Mucosa of descending colon (tissue), 3 donors: ENCODE results near the gene SUPT16H. TPM values are rescaled to one million over a fixed set of nuclear protein-coding genes. Genes with fewer than 3 reads are reported as not detected.
"Not testable (repeated sequence)": the region's sequence is repeated elsewhere in the genome, so short reads cannot be mapped to it uniquely, and the experiment has no call there.

Experiments used
- ATAC-seq: fragments of 200-7000 bp; cut with Tn5 transposase; one replicate; pipeline ENCODE4 v1.9.1; 2020; ENCODE audit warnings: mild to moderate bottlenecking, moderate library complexity
- DNase-seq, 3 donors: peaks; one replicate each; pipeline ENCODE4 v3.0.0-alpha.2; 2020
- H3K36me3 ChIP-seq: fragments of 200-600 bp; one replicate; pipeline ENCODE4 v1.8.0; 2021; ENCODE audit warnings: low read depth, mild to moderate bottlenecking
- H3K4me1 ChIP-seq: fragments of 200-600 bp; one replicate; pipeline ENCODE4 v1.8.0; 2021; ENCODE audit warnings: low read depth, mild to moderate bottlenecking
- H3K4me3 ChIP-seq: fragments of 200-600 bp; one replicate; pipeline ENCODE4 v1.8.0; 2021; ENCODE audit warnings: mild to moderate bottlenecking
- H3K9me3 ChIP-seq: fragments of 200-600 bp; one replicate; pipeline ENCODE4 v1.8.0; 2021; ENCODE audit warnings: mild to moderate bottlenecking
- CTCF ChIP-seq: fragments of 200-600 bp; IDR thresholded peaks from one replicate; pipeline ENCODE4 v1.8.0; 2022; ENCODE audit warnings: antibody characterized with exemption, mild to moderate bottlenecking
- intact Hi-C, 2 donors: fragments of 100-400 bp; cut with DNase I in 1 of 2; cut with micrococcal nuclease in 1 of 2; formaldehyde crosslinking; loops; one replicate each; pipeline versions ENCODE4 v1.11.0 to v1.11.1; 2022; cut with DNase I, micrococcal nuclease
- total RNA-seq, 3 donors: library from RNA; stranded (reverse); fragmentation: NEBNext Ultra II Directional in 2 of 3; extraction: Animal tissue kit (Norgen Biotek cat#: 25700) in 2 of 3; gene quantifications; one replicate each; pipeline versions ENCODE4 v1.2.1 to v1.2.4, GENCODE V29; 2021 to 2023
- donor health status: DM: no; HTN: no; CAD: no; lungs with moderate emphysema.
- donor health status: DM: no; HTN: no; CAD: no.
- donor health status: DM: no; HTN: yes; CAD: no.

Gene SUPT16H
- total RNA-seq, 3 donors from 2014 or later, result 36.5 to 63.3 (median 48.1) TPM

DNA sequence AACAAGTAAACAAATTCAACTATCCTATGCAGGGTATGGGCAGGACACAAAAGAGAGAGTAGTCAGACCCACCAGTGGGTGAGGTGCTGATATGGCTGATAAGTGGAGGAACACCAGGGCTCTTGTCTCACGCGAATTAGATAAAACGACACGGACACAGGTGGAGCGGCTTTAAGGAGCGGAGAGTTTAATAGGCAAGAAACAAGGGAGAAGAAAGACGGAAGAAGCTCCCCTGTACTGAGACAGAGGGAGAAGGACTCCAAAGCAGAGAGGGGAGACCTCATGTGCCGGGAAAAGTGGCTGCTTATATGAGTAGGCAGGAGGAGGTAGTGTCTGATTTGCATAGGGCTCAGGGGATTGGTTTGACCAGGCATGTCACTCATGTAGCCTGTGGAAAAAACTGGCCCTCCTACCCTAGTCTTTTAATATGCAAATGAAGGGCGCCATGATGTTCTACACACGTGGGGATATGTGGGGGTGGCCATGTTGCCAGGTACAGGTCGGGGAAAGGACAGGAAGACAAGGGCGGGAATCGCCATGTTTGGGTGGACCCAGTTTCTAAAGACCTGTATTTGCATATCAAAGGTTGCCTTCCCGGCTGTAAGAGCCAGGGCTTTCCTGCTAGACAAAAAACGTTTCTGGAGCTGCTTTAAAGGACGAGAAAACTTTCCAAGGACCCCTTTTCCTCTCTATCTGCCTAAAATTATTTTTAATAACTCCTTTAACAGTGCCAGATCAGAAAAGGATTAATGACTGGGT, 75.2 kb downstream of the SUPT16H start:
- intact Hi-C loops, result no loop called here

GRCh38 chr14:21308132-21308478, 75.7 kb downstream of the SUPT16H start:
- Histone ChIP-seq H3K4me1 (peaks cover 10% of the 10 kb centered on the region), H3K36me3 (no peaks in the 10 kb centered on the region), H3K9me3 (no peaks in the 10 kb centered on the region), H3K4me3 (no peak overlapping the region)
- intact Hi-C loops, result no loop called here
- no peak for DNase-seq
- no peak for TF ChIP-seq CTCF
- ATAC-seq, result peak; percentile 60

More for the DNA sequence above, 75.2 kb downstream of the SUPT16H start:
- Histone ChIP-seq H3K9me3 (no peaks in the 10 kb centered on the region), H3K4me1 (peaks cover 10% of the 10 kb centered on the region), H3K36me3 (no peaks in the 10 kb centered on the region), H3K4me3 (no peak overlapping the region)
- DNase-seq (peak; percentile 84 to 93 (median 89)), ATAC-seq (peak; percentile 96)
- no peak for TF ChIP-seq CTCF

DNA sequence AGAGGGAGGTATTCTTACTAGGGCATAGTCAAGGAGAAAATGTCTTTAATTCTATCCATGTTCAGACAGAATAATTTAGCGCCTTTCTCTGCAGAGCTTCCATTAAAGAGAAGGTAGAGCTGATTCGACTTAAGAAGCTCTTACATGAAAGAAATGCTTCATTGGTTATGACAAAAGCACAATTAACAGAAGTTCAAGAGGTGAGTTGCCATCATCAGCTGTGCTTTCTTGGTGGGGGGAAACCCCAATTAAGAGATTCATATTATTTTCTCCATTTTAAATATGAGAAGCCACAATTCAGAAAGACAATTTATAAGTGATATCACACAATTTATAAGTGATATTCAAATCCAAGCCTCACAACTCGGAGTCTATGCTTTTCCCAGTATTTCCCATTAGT, 76.2 kb downstream of the SUPT16H start:
- peaks cover 10% of the 10 kb centered on the region for H3K4me1 ChIP-seq
- no peak for TF ChIP-seq CTCF
- H3K36me3 ChIP-seq, result no peaks in the 10 kb centered on the region
- intact Hi-C loops, result no loop called here
- no peak overlapping the region for H3K4me3 ChIP-seq
- H3K9me3 ChIP-seq, result no peaks in the 10 kb centered on the region
- no peak for ATAC-seq
- DNase-seq, result no peak

DNA sequence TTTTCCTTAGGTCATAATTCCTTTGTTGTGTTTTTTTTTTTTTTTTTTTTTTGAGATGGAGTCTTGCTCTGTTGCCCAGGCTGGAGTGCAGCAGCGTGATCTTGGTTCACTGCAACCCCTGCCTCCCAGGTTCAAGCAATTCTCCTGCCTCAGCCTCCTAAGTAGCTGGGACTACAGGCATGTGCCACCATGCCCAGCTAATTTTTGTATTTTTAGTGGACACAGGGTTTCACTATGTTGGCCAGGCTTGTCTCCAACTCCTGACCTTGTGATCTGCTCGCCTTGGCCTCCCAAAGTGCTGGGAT, 81.0 kb downstream of the SUPT16H start:
- H3K4me1 ChIP-seq, H3K4me3 ChIP-seq, intact Hi-C loops, ATAC-seq, DNase-seq, H3K36me3 ChIP-seq, H3K9me3 ChIP-seq: not testable (repeated sequence)

- H3K36me3 ChIP-seq, result no peaks in the 10 kb centered on the region
- DNase-seq, result no peak
- no peak for ATAC-seq
- intact Hi-C loops, result no loop called here
- H3K4me3 ChIP-seq, result no peak overlapping the region
- peaks cover 5% of the 10 kb centered on the region for H3K4me1 ChIP-seq
- no peaks in the 10 kb centered on the region for H3K9me3 ChIP-seq
- no peak for TF ChIP-seq CTCF
Observed at GRCh38 chr14:21302013-21302835, 81.6 kb downstream of the SUPT16H start.

Other genes starting within 250 kb of the SUPT16H start
- gene OR5AU1, start 228.0 kb downstream of the SUPT16H start, total RNA-seq, result not detected
- 100 to 1,000 TPM; 273 to 334 (median 312) TPM for gene HNRNPC, start 114.6 kb downstream of the SUPT16H start, total RNA-seq
- under 1 TPM in 2 of 3 donors, not detected in 1; 0.09 to 0.20 TPM for gene RPGRIP1, start 103.9 kb downstream of the SUPT16H start, total RNA-seq
- gene CHD8, start 72.1 kb upstream of the SUPT16H start, total RNA-seq, result 10 to 100 TPM; 54.3 to 69.1 (median 60.5) TPM
- gene RAB2B, start 92.9 kb upstream of the SUPT16H start, total RNA-seq, result 10 to 100 TPM; 18.9 to 29.1 (median 19.1) TPM
- 10 to 100 TPM; 72.9 to 91.6 (median 78.4) TPM for gene TOX4, start 93.2 kb upstream of the SUPT16H start, total RNA-seq
- 10 to 100 TPM; 33.8 to 43.6 (median 34.6) TPM for gene METTL3, start 127.3 kb upstream of the SUPT16H start, total RNA-seq
- gene SALL2, start 142.3 kb upstream of the SUPT16H start, total RNA-seq, result 10 to 100 TPM in 1 of 3 donors, 1 to 10 TPM in 2; 1.0 to 25.6 (median 1.2) TPM
- gene OR10G3, start 196.1 kb upstream of the SUPT16H start, total RNA-seq, result not detected